Measurements from ENCODE around the gene OR51G1. TPM values are rescaled to one million over a fixed set of nuclear protein-coding genes. Genes with fewer than 3 reads are reported as not detected.
"Not testable (repeated sequence)": the region's sequence is repeated elsewhere in the genome, so short reads cannot be mapped to it uniquely, and the experiment has no call there.

OR51G1 gene
- not detected for total RNA-seq

GRCh38 chr11:4924239-4924638 is at the start of gene OR51G1:
TSS of gene OR51G1 (minus strand) at chr11:4924339. CDS start at chr11:4924339, 0 bp downstream.
- Mint-ChIP-seq H3K9me3 (no peaks in the 10 kb centered on the region), H3K27me3 (ENCODE audit: low read depth) (no peaks in the 10 kb centered on the region), H3K36me3 (ENCODE audit: insufficient read depth) (no peaks in the 10 kb centered on the region), H3K4me3 (no peak within 1 kb of the TSS), H3K4me1 (ENCODE audit: low read depth) (no peaks in the 10 kb centered on the region)
- DNase-seq, result no peak
- no peak for ATAC-seq

DNA sequence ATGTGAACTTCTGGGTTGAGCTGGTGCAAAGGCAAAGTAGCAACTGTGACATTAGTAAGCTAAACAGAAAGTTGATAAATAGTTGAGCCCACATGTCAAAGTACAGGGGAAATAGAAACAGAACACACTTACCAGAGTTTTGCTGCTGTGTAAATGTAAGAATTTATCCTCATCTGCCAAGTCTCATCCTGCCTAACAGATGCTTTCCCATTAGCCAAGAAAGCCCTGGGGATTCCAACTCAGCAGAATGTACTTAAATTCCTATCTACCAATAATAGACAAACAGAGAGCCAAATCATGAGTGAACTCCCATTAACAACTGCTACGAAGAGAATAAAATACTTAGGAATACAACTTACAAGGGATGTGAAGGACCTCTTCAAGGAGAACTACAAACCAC is 38.7 kb upstream of the OR51G1 start:
- peaks cover 5% of the 10 kb centered on the region for H3K27me3 Mint-ChIP-seq (ENCODE audit: low read depth)
- no peak for ATAC-seq

GRCh38 chr11:4960877-4961276 is 36.7 kb upstream of the OR51G1 start:
- Mint-ChIP-seq H3K4me1 (ENCODE audit: low read depth) (no peaks in the 10 kb centered on the region), H3K27me3 (ENCODE audit: low read depth) (peaks cover 2% of the 10 kb centered on the region), H3K36me3 (ENCODE audit: insufficient read depth) (no peaks in the 10 kb centered on the region), H3K4me3 (no peak overlapping the region), H3K9me3 (peaks cover 8% of the 10 kb centered on the region)
- DNase-seq (no peak), ATAC-seq (no peak)

More for the DNA sequence above, 38.7 kb upstream of the OR51G1 start:
- Mint-ChIP-seq H3K9me3 (peaks cover 10% of the 10 kb centered on the region), H3K36me3 (ENCODE audit: insufficient read depth) (no peaks in the 10 kb centered on the region), H3K4me1 (ENCODE audit: low read depth) (no peaks in the 10 kb centered on the region), H3K4me3 (no peak overlapping the region)
- no peak for DNase-seq

GRCh38 chr11:4957396-4957795 is 33.3 kb upstream of the OR51G1 start:
- ATAC-seq, result no peak
- H3K4me1 Mint-ChIP-seq (ENCODE audit: low read depth), result no peaks in the 10 kb centered on the region
- H3K36me3 Mint-ChIP-seq (ENCODE audit: insufficient read depth), result no peaks in the 10 kb centered on the region
- no peaks in the 10 kb centered on the region for H3K27me3 Mint-ChIP-seq (ENCODE audit: low read depth)
- no peak overlapping the region for H3K4me3 Mint-ChIP-seq
- DNase-seq, result no peak
- peaks cover 6% of the 10 kb centered on the region for H3K9me3 Mint-ChIP-seq

- not testable (repeated sequence) for ATAC-seq; H3K9me3 Mint-ChIP-seq; H3K4me1 Mint-ChIP-seq (ENCODE audit: low read depth); H3K36me3 Mint-ChIP-seq (ENCODE audit: insufficient read depth); H3K4me3 Mint-ChIP-seq; H3K27me3 Mint-ChIP-seq (ENCODE audit: low read depth); DNase-seq
Observed at GRCh38 chr11:4955613-4956012, 31.5 kb upstream of the OR51G1 start, which contains the start of gene OR51A2. TSS of gene OR51A2 (minus strand) at chr11:4955713. CDS start at chr11:4955713, 0 bp downstream.

DNA sequence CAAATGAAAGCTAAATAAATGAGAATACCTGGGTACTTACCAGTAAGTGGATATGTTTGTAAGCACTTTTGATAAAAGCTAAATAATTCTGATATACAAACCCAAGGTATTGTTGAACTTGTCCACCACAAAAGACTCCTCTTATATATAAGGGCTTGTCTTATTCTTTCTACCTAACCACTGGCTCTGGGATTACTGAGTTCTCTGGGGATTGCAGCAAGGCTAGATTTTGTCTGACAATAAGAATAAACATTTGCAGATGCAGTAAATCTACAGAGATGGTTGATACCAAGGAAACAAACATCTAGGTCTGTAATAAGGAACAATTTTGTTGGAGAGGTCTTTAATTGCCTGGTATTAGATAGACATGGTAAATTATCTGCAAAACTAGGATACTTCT is 23.4 kb upstream of the OR51G1 start, which contains the start of gene OR51A4:
Gene OR51A4, minus strand, starts transcription at position 101 of the 400 bp plus-strand sequence. CDS start 505 bp downstream, outside the sequence.
- Mint-ChIP-seq H3K9me3 (no peaks in the 10 kb centered on the region), H3K27me3 (ENCODE audit: low read depth) (no peaks in the 10 kb centered on the region), H3K4me1 (ENCODE audit: low read depth) (no peaks in the 10 kb centered on the region), H3K36me3 (ENCODE audit: insufficient read depth) (no peaks in the 10 kb centered on the region), H3K4me3 (no peak within 1 kb of the TSS)
- ATAC-seq (no peak), DNase-seq (no peak)

DNA sequence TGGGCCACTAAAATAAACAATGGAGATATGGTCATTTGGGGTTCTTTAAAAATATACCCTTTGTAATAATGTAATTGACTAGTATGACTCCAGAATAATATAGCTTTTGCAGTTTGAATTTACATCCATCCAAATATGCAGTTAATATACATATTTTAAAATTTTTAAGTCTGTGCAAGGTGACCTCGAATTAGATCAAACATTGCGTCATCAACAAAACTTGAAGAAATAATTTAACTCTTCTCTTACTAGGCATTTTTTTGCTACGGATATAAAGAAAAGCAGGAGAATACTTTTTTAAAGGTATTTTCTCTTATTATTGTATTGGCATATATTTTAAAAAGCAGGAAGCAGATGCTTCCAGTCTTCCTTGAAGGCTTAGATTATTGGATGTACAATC is 12.6 kb upstream of the OR51G1 start:
- H3K4me1 Mint-ChIP-seq (ENCODE audit: low read depth), result no peaks in the 10 kb centered on the region
- H3K36me3 Mint-ChIP-seq (ENCODE audit: insufficient read depth), result no peaks in the 10 kb centered on the region

GRCh38 chr11:4932751-4933150 is 8.6 kb upstream of the OR51G1 start:
- H3K9me3 Mint-ChIP-seq, result no peaks in the 10 kb centered on the region
- no peak for ATAC-seq
- H3K27me3 Mint-ChIP-seq (ENCODE audit: low read depth), result no peaks in the 10 kb centered on the region
- no peak for DNase-seq
- H3K4me1 Mint-ChIP-seq (ENCODE audit: low read depth), result no peaks in the 10 kb centered on the region
- no peaks in the 10 kb centered on the region for H3K36me3 Mint-ChIP-seq (ENCODE audit: insufficient read depth)
- H3K4me3 Mint-ChIP-seq, result no peak overlapping the region

More for the DNA sequence above, 12.6 kb upstream of the OR51G1 start:
- Mint-ChIP-seq H3K9me3 (no peaks in the 10 kb centered on the region), H3K4me3 (no peak overlapping the region), H3K27me3 (ENCODE audit: low read depth) (no peaks in the 10 kb centered on the region)
- ATAC-seq, result no peak
- no peak for DNase-seq

- Mint-ChIP-seq H3K9me3 (no peaks in the 10 kb centered on the region), H3K36me3 (ENCODE audit: insufficient read depth) (no peaks in the 10 kb centered on the region), H3K4me1 (ENCODE audit: low read depth) (no peaks in the 10 kb centered on the region), H3K27me3 (ENCODE audit: low read depth) (no peaks in the 10 kb centered on the region), H3K4me3 (no peak overlapping the region)
- DNase-seq, result no peak
- no peak for ATAC-seq
Observed at GRCh38 chr11:4926608-4927007, 2.5 kb upstream of the OR51G1 start.

- no peaks in the 10 kb centered on the region for H3K4me1 Mint-ChIP-seq (ENCODE audit: low read depth)
- H3K4me3 Mint-ChIP-seq, result no peak overlapping the region
- ATAC-seq, result no peak
- H3K9me3 Mint-ChIP-seq, result no peaks in the 10 kb centered on the region
- no peaks in the 10 kb centered on the region for H3K27me3 Mint-ChIP-seq (ENCODE audit: low read depth)
- no peaks in the 10 kb centered on the region for H3K36me3 Mint-ChIP-seq (ENCODE audit: insufficient read depth)
- DNase-seq, result no peak
Observed at GRCh38 chr11:4922304-4922703, 1.8 kb downstream of the OR51G1 start.

DNA sequence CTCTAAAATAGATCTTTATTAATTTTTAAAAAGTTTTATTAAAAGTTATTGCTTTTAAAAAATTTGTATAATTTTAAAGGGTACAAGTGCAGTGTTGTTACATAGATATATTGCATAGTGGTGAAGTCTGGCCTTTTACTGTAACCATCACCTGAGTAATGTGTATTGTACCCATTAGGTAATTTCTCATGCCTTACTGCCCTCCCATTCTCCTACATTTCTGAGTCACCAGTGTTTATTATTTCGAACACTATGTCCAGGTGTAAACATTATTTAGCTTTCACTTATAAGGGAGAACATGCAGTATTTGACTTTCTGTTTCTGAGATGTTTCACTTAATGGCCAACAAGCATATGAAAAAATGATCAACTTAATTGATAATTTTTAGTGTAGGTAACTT is 2.3 kb downstream of the OR51G1 start:
- no peaks in the 10 kb centered on the region for H3K36me3 Mint-ChIP-seq (ENCODE audit: insufficient read depth)
- H3K9me3 Mint-ChIP-seq, result no peaks in the 10 kb centered on the region
- no peak for DNase-seq
- H3K4me3 Mint-ChIP-seq, result no peak overlapping the region
- no peak for ATAC-seq
- no peaks in the 10 kb centered on the region for H3K27me3 Mint-ChIP-seq (ENCODE audit: low read depth)
- no peaks in the 10 kb centered on the region for H3K4me1 Mint-ChIP-seq (ENCODE audit: low read depth)

- H3K4me3 Mint-ChIP-seq, result no peak within 1 kb of the TSS
- no peaks in the 10 kb centered on the region for H3K36me3 Mint-ChIP-seq (ENCODE audit: insufficient read depth)
- no peak for ATAC-seq
- no peaks in the 10 kb centered on the region for H3K4me1 Mint-ChIP-seq (ENCODE audit: low read depth)
- H3K9me3 Mint-ChIP-seq, result no peaks in the 10 kb centered on the region
- no peak for DNase-seq
- H3K27me3 Mint-ChIP-seq (ENCODE audit: low read depth), result no peaks in the 10 kb centered on the region
Observed at GRCh38 chr11:4919250-4919649, 4.9 kb downstream of the OR51G1 start, which contains the start of gene OR51G2. TSS of gene OR51G2 (minus strand) at chr11:4919350. CDS start at chr11:4915663, 3,687 bp downstream.

- Mint-ChIP-seq H3K36me3 (ENCODE audit: insufficient read depth) (no peaks in the 10 kb centered on the region), H3K9me3 (no peaks in the 10 kb centered on the region), H3K27me3 (ENCODE audit: low read depth) (no peaks in the 10 kb centered on the region), H3K4me3 (no peak overlapping the region), H3K4me1 (ENCODE audit: low read depth) (no peaks in the 10 kb centered on the region)
- DNase-seq (no peak), ATAC-seq (no peak)
Observed at GRCh38 chr11:4916581-4916980, 7.6 kb downstream of the OR51G1 start.

DNA sequence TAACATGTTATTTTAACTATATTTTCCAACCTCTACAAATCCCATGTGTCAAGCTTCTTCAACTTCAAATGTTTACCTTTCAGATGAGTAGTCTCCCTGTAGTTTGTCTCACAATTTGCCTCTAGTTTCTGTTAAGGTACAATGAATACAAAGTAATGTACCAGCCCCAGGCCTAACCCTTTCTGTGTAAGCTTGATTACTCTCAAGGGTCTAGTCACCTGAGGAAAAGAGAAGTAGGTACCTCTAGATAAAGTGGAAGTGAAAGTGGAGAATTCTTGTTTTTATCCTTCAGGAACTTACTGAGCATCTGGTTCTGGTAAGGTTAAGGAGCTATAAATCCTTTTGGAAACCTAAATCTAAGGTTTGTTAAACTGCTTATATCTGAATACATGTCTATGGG is 20.7 kb downstream of the OR51G1 start, which contains the start of gene OR51A7:
Gene OR51A7, plus strand, starts transcription at position 300 of the 400 bp plus-strand sequence. CDS start 3,587 bp downstream, outside the sequence.
- Mint-ChIP-seq H3K9me3 (no peaks in the 10 kb centered on the region), H3K27me3 (ENCODE audit: low read depth) (no peaks in the 10 kb centered on the region), H3K36me3 (ENCODE audit: insufficient read depth) (no peaks in the 10 kb centered on the region), H3K4me3 (no peak within 1 kb of the TSS), H3K4me1 (ENCODE audit: low read depth) (no peaks in the 10 kb centered on the region)
- DNase-seq (no peak), ATAC-seq (no peak)

DNA sequence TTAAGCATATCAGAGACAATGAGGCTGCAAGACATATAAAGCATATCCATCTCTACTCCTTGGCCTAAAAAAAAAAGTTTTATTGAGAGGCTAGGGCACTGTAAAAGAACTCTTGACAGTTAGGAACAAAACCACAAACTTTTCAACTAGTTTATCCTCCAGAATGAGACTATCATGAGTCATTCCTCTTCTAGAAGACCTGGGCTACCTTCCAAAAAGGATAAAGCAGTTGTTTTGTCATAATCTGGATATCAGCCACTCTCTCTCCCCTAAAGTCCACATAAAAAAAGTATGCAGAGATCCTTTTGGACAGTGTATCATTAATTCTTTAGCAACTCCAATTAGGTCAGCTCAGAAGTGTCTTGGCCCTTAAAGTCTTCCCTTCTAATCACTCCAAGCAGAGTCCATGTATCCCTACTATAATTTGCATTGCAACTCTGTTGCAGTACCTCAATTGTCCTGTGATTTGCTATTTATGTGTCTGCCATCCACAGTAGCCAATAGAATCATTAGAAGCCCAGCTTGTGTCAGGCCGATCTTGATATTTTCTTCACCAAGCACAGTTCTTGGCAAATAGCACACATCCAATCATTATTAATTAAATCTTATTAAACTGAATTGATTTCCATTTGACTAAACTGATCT is 32.0 kb downstream of the OR51G1 start:
- Mint-ChIP-seq H3K9me3 (peaks cover 8% of the 10 kb centered on the region), H3K27me3 (ENCODE audit: low read depth) (peaks cover 2% of the 10 kb centered on the region), H3K4me1 (ENCODE audit: low read depth) (no peaks in the 10 kb centered on the region), H3K36me3 (ENCODE audit: insufficient read depth) (no peaks in the 10 kb centered on the region), H3K4me3 (no peak overlapping the region)
- no peak for DNase-seq
- ATAC-seq, result no peak
